HepG2 (cell line): ENCODE measurements around the gene SIAH2. TPM values are rescaled to one million over a fixed set of nuclear protein-coding genes. Genes with fewer than 3 reads are reported as not detected.

ENCODE experiments used
- CENPT ChIP-seq: sonication (generic); formaldehyde crosslinking; IDR thresholded peaks from 2 replicates; pipeline ENCODE4 v1.8.0; 2022; ENCODE audit warnings: low read depth, mild to moderate bottlenecking, moderate library complexity, missing genetic modification reagents
- CHD2 ChIP-seq: IDR thresholded peaks from 2 replicates; pipeline ENCODE4 v1.6.1; 2011; ENCODE audit warnings: low read depth, low read length, improper control_type of control experiment
- FIP1L1 ChIP-seq: fragments of 200-400 bp; formaldehyde crosslinking; IDR thresholded peaks from 2 replicates; pipeline ENCODE4 v1.6.1; 2018; ENCODE audit warnings: low read depth, mild to moderate bottlenecking, low read length, moderate library complexity, borderline replicate concordance; ENCODE audit not compliant: insufficient read depth
- FOXK2 ChIP-seq: fragments of 450-650 bp; IDR thresholded peaks from 2 replicates; pipeline ENCODE4 v1.6.1; 2016
- HIVEP1 ChIP-seq: sonication (generic); formaldehyde crosslinking; IDR thresholded peaks from 2 replicates; pipeline ENCODE4 v1.4.0; 2020; ENCODE audit warnings: mild to moderate bottlenecking, missing genetic modification reagents
- IKZF1 ChIP-seq: fragments of 450-650 bp; IDR thresholded peaks from 2 replicates; pipeline ENCODE4 v1.7.1; 2016
- KAT2B ChIP-seq: fragments of 150-350 bp; IDR thresholded peaks from 2 replicates; pipeline ENCODE4 v1.6.1; 2014; ENCODE audit warnings: low read depth, low read length, borderline replicate concordance
- MED8 ChIP-seq: sonication (generic); formaldehyde crosslinking; IDR thresholded peaks from 2 replicates; pipeline ENCODE4 v1.8.1; 2023; ENCODE audit warnings: mild to moderate bottlenecking, missing genetic modification reagents; ENCODE audit not compliant: insufficient replicate concordance
- MIXL1 ChIP-seq: IDR thresholded peaks from 2 replicates; pipeline ENCODE4 v1.6.1; 2016
- NFIB ChIP-seq: sonication (generic); formaldehyde crosslinking; IDR thresholded peaks from 2 replicates; pipeline ENCODE4 v1.9.0; 2021; ENCODE audit warnings: missing genetic modification reagents, mild to moderate bottlenecking, borderline replicate concordance
- SOX5 ChIP-seq: IDR thresholded peaks from 2 replicates; pipeline ENCODE4 v1.6.1; 2016; ENCODE audit warnings: borderline replicate concordance
- SSRP1 ChIP-seq: IDR thresholded peaks from 2 replicates; pipeline ENCODE4 v1.6.1; 2016; ENCODE audit warnings: control low read depth
- ZFP82 ChIP-seq: sonication (generic); formaldehyde crosslinking; IDR thresholded peaks from 2 replicates; pipeline ENCODE4 v1.5.1; 2020; ENCODE audit warnings: mild to moderate bottlenecking, missing genetic modification reagents, borderline replicate concordance
- ZMYM2 ChIP-seq: sonication (generic); formaldehyde crosslinking; IDR thresholded peaks from 2 replicates; pipeline ENCODE4 v1.8.0; 2022; ENCODE audit warnings: mild to moderate bottlenecking, missing genetic modification reagents
- ZNF383 ChIP-seq: sonication (generic); formaldehyde crosslinking; IDR thresholded peaks from 2 replicates; pipeline ENCODE4 v1.4.0; 2020; ENCODE audit warnings: missing genetic modification reagents, mild to moderate bottlenecking, borderline replicate concordance
- ZNF431 ChIP-seq: sonication (generic); formaldehyde crosslinking; IDR thresholded peaks from 2 replicates; pipeline ENCODE4 v1.9.0; 2022; ENCODE audit warnings: missing genetic modification reagents, low read depth, mild to moderate bottlenecking, borderline replicate concordance
- ZNF556 ChIP-seq: sonication (generic); formaldehyde crosslinking; IDR thresholded peaks from 2 replicates; pipeline ENCODE4 v1.4.0; 2020; ENCODE audit warnings: mild to moderate bottlenecking, missing genetic modification reagents, borderline replicate concordance
- ZNF577 ChIP-seq: sonication (generic); formaldehyde crosslinking; IDR thresholded peaks from 2 replicates; pipeline ENCODE4 v1.4.0; 2020; ENCODE audit warnings: mild to moderate bottlenecking, low read depth, missing genetic modification reagents, borderline replicate concordance
- ZNF772 ChIP-seq: sonication (generic); formaldehyde crosslinking; IDR thresholded peaks from 2 replicates; pipeline ENCODE4 v1.5.0; 2020; ENCODE audit warnings: mild to moderate bottlenecking, missing genetic modification reagents
- ZNF878 ChIP-seq: sonication (generic); formaldehyde crosslinking; IDR thresholded peaks from 2 replicates; pipeline ENCODE4 v1.8.1; 2023; ENCODE audit warnings: mild to moderate bottlenecking, missing genetic modification reagents, moderate library complexity
- polyA plus RNA-seq, 8 experiments: library from polyadenylated mRNA; depleted of rRNA in 3 of 8; stranded (reverse) in 7 of 8; unstranded in 1 of 8; fragments of >200 nt; fragmentation: Illumina TruSeq in 4 of 8; extraction: Trizol in 4 of 8; gene quantifications; 2 replicates each; pipeline versions ENCODE4 v1.2.1 to v1.2.3, GENCODE V29; 2011 to 2016; ENCODE audit warnings: low read depth in 4 of 8, missing spikeins in 1 of 8, mixed read lengths in 1 of 8; ENCODE audit not compliant: insufficient read depth in 1 of 8
- total RNA-seq, 5 experiments: library from RNA; depleted of rRNA; stranded (reverse); fragments of >200 nt; fragmentation: Illumina TruSeq; extraction: Trizol; gene quantifications; 2 replicates each; pipeline ENCODE4 v1.2.3, GENCODE V29; 2016; ENCODE audit warnings: low read depth in 1 of 5
- TF ChIP-seq, protein P1 (sequence below): IDR thresholded peaks from 2 replicates; pipeline ENCODE4 v1.6.1; 2016; ENCODE audit warnings: missing biosample characterization, missing genetic modification reagents, low read depth
- TF ChIP-seq, protein P2 (sequence below): IDR thresholded peaks from 2 replicates; pipeline ENCODE4 v1.4.0; 2020; ENCODE audit warnings: mild to moderate bottlenecking, missing genetic modification reagents
- TF ChIP-seq, protein P3 (sequence below): sonication (generic); formaldehyde crosslinking; IDR thresholded peaks from 2 replicates; pipeline ENCODE4 v1.4.0; 2020; ENCODE audit warnings: missing genetic modification reagents, low read depth, mild to moderate bottlenecking, borderline replicate concordance

The SIAH2 gene
- total and polyA plus RNA-seq, 2 of the 13 experiments (the other 11 are each of a cell fraction or from before 2014, with no cell fraction given), result 71.8 to 117 TPM

DNA sequence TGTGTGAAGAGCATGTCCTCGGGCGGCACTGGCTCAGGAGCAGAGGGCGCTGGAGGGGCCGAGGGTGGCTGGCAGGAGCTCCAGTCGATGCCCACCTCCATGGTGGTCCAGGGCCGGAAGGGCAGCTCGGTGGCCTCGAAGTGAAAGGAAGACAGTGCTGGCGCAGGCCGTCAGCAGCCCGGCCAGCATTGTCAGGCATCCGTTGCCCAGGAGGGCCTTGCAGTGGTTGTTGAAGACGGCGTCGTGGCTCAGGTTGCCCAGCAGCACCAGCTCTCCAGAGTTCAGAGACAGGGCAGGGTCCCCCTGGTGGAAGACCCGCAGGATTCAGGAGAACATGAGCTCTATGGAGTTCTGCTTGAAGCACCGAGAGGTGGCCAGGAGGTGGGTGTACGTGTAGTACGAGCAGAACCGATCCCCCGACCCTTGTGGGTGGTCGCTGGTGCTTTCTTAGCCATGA lies 16.5 kb upstream of the SIAH2 start (continued):
- TF ChIP-seq SSRP1 (CRISPR knock-in tag) (no peak), FIP1L1 (no peak), MIXL1 (CRISPR knock-in tag) (0 out of 2 replicates have a peak, but pooled peaks have one; percentile 36), CHD2 (no peak), ZNF772 (CRISPR knock-in tag) (no peak), ZNF577 (CRISPR knock-in tag) (no peak), NFIB (CRISPR knock-in tag) (no peak), MED8 (CRISPR knock-in tag) (no peak), KAT2B (no peak), CENPT (CRISPR knock-in tag) (no peak), IKZF1 (no peak), SOX5 (CRISPR knock-in tag) (peak; percentile 38; the same call in 1 of the 2 replicates), ZFP82 (no peak), ZNF556 (CRISPR knock-in tag) (no peak), ZNF878 (CRISPR knock-in tag) (no peak), FOXK2 (no peak), ZMYM2 (CRISPR knock-in tag) (no peak), HIVEP1 (CRISPR knock-in tag) (no peak), ZNF383 (CRISPR knock-in tag) (no peak), ZNF431 (no peak)
- TF ChIP-seq, protein P1, sequence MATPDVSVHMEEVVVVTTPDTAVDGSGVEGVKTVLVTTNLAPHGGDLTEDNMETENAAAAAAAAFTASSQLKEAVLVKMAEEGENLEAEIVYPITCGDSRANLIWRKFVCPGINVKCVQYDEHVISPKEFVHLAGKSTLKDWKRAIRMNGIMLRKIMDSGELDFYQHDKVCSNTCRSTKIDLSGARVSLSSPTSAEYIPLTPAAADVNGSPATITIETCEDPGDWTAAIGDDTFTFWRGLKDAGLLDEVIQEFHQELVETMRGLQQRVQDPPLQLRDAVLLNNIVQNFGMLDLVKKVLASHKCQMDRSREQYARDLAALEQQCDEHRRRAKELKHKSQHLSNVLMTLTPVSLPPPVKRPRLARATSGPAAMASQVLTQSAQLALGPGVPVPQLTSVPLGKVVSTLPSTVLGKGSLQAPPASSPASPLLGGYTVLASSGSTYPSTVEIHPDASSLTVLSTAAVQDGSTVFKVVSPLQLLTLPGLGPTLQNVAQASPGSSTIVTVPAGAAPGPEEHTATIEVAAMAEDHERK (CRISPR knock-in tag), result no peak
- TF ChIP-seq, protein P2, sequence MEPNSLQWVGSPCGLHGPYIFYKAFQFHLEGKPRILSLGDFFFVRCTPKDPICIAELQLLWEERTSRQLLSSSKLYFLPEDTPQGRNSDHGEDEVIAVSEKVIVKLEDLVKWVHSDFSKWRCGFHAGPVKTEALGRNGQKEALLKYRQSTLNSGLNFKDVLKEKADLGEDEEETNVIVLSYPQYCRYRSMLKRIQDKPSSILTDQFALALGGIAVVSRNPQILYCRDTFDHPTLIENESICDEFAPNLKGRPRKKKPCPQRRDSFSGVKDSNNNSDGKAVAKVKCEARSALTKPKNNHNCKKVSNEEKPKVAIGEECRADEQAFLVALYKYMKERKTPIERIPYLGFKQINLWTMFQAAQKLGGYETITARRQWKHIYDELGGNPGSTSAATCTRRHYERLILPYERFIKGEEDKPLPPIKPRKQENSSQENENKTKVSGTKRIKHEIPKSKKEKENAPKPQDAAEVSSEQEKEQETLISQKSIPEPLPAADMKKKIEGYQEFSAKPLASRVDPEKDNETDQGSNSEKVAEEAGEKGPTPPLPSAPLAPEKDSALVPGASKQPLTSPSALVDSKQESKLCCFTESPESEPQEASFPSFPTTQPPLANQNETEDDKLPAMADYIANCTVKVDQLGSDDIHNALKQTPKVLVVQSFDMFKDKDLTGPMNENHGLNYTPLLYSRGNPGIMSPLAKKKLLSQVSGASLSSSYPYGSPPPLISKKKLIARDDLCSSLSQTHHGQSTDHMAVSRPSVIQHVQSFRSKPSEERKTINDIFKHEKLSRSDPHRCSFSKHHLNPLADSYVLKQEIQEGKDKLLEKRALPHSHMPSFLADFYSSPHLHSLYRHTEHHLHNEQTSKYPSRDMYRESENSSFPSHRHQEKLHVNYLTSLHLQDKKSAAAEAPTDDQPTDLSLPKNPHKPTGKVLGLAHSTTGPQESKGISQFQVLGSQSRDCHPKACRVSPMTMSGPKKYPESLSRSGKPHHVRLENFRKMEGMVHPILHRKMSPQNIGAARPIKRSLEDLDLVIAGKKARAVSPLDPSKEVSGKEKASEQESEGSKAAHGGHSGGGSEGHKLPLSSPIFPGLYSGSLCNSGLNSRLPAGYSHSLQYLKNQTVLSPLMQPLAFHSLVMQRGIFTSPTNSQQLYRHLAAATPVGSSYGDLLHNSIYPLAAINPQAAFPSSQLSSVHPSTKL (CRISPR knock-in tag), result peak; percentile 37; the same call in 1 of the 2 replicates
- TF ChIP-seq, protein P3, sequence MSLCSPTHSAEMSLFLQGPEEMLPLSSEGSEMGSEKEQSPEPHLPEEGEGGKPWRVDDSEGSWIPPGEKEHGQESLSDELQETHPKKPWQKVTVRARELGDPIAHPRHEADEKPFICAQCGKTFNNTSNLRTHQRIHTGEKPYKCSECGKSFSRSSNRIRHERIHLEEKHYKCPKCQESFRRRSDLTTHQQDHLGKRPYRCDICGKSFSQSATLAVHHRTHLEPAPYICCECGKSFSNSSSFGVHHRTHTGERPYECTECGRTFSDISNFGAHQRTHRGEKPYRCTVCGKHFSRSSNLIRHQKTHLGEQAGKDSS (CRISPR knock-in tag), result no peak
